Measurements from ENCODE around the gene ANKRD40.

Gene ANKRD40

DNA sequence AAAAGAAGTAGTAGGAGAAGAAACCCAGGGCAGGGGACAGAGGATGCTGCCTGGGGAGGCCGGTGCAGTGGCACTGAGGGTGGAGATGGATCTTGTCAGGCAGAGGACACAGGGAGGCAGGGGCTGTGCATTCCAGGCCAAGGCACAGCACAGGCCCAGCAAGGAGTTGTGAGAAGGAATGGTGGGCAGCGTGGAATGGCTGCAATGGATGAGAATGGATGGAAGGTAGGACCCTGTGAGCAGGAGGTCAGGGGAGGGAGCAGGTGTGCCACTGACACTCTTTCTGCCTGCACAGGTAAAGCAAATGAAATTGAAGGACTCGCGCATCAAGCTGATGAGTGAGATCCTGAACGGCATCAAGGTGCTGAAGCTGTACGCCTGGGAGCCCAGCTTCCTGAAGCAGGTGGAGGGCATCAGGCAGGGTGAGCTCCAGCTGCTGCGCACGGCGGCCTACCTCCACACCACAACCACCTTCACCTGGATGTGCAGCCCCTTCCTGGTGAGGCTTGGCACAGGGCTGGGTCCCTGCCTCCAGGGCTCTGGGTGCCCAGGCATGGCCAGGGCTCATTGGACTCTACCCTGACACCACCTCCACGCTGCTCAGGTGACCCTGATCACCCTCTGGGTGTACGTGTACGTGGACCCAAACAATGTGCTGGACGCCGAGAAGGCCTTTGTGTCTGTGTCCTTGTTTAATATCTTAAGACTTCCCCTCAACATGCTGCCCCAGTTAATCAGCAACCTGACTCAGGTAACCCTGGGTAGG, 40.3 kb downstream of the ANKRD40 start:
- DNase-seq = no peak

GRCh38 chr17:50666316-50666715, 41.4 kb downstream of the ANKRD40 start:
- no peak for DNase-seq

- no peak for DNase-seq
These were observed 41.9 kb downstream of the ANKRD40 start for GRCh38 chr17:50665838-50666237.

DNA sequence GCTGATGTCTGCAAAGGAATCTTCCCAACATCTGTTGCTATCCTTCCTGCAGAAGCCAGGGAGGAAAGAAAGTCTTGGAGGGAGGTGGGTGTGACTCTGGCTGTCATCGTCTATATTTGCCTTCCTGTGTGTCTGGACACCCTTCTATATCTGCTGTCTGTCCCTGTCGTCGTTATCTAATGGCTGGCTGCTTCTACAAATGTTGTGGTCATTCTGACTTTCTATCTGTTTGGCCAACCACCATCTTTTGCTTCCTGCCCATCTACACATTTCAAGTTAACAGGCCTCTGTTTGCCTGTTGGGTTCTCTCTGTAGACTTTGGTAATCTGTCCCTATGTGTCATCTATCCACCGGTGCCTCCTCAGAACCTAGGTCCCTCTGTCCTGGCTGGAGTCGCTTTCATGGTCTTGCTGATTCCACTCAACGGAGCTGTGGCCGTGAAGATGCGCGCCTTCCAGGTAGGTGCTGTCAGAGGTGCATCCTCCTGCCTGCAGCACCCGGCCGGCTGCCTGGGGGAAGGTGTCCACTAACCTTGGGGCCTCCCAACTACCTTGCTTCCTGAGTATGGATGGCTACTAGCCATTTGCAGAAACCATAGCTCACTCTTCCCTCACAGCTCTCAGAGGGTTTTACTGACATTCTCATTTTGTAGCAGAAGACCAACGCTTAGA, 42.8 kb downstream of the ANKRD40 start:
- no peak for DNase-seq

- no peak for DNase-seq
These were observed 43.8 kb downstream of the ANKRD40 start for GRCh38 chr17:50663812-50664374.

GRCh38 chr17:50662632-50663225, 45.0 kb downstream of the ANKRD40 start:
- no peak for DNase-seq

- peak; percentile 91 for DNase-seq
These were observed 45.8 kb downstream of the ANKRD40 start for GRCh38 chr17:50661795-50662391.

- DNase-seq = no peak
These were observed 46.4 kb downstream of the ANKRD40 start for GRCh38 chr17:50661348-50661747.

GRCh38 chr17:50660887-50661345, 46.8 kb downstream of the ANKRD40 start:
- DNase-seq = no peak

DNA sequence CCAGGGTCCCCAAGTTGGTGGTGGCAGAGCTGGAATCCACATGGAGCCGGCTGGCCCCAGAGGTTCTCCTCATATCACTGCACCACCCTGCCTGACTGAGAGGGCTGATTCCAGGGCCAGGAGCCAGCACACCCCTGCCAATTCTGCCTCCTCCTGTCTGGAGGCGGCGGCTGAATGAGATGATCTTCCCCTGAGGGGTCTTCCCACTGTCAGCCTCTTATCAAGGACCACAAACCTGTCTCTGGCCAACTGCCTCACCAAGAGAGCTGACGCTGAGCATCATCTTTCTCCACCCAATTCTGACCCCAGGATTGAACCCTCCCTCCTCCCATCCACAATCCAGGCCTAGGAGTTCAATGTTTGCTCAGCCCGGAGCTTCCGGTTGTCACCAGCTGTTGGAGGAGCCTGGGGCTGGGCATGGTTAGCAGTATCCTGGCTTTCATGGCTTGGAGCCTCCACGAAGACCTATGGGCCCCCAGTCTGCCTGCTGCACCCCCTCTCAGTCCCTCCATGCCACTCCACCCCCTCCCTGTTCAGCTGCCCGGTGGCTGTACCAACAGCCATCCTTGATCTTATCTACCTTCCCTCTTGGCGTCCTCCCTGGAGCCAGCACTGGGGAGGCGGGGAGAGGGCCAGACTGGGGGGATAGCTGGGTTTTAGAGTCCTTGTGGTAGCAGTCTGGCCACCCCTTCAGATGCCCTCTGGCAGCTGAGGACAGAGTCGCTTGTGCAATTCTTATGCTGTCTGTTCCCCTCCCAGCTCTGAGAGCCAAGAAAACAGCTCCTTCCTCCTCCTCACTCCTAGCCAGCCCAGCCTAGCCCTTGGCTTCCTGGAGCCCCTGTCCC, 47.5 kb downstream of the ANKRD40 start:
- DNase-seq = peak; percentile 56

DNA sequence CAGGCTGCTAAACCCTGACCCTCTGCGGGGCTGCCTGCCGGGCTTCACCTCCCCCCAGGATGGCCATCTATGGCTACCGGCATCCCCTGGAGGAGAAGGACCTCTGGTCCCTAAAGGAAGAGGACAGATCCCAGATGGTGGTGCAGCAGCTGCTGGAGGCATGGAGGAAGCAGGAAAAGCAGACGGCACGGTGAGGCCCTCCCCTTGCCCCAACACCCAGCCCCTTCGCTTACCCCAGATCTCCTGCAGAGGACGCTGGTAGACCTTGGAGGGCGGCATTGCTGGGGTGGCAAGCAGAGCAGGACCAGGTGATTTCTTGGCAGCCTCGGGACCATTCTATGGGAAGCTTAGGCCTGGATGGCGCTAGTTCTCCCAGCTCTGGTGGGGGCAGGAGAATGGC, 48.5 kb downstream of the ANKRD40 start:
- DNase-seq = no peak

DNA sequence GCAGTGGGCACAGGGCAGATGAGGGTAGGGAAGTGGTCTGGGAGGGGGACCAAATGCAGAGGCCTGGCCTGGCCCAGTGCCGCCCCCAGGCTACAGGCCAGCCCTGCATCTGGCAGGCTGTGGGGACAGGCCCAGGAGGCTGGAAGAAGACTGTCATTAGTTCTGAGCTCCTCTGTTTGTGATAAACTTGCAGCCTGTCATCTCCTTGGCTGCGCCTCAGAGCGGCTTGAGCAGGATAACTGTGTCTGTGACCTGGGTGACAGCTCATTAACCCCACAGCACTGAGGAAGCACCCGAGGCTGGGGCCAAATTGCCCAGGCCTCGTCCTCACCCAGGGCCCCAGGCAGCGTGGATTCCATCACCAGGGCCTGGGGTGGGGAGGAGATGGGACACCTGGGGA, 49.1 kb downstream of the ANKRD40 start:
- no peak for DNase-seq

- no peak for DNase-seq
These were observed 50.1 kb downstream of the ANKRD40 start for GRCh38 chr17:50657627-50658026.

DNA sequence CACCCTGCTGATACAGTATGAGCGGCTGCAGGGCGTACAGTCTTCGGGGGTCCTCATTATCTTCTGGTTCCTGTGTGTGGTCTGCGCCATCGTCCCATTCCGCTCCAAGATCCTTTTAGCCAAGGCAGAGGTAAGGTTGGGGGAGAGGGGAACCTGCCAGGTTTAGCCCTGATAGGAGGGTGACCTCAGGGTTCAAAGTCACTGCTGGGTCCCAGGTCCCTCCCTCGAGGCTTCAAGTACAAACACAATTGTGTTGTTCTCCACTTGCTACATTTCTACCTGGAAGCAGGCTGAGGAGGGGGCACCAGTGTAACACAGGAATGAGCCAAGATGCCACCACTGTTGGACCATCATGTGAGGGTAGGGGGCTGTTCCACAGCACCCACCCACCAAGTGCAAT, 50.7 kb downstream of the ANKRD40 start:
- DNase-seq = no peak

- DNase-seq = no peak
These were observed 51.2 kb downstream of the ANKRD40 start for GRCh38 chr17:50656509-50656908.

DNA sequence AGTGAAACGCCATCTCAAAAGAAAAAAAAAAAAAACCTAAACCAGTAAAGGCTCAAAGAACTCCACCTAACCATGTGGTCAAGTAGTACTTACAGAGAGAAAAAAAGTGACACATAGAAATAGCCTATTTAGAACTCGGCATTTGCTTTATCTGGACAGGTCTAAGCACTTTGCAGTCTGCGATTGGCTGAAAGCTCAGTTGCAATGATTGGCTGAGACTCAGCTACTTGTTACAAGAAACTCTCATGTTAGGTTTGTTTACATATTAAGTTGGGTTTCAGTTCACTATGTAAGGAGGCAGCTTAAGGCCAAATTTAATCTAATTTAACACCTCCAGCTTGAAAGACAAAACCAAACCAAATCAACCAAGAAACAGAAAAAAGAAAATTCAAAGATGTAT, 54.0 kb downstream of the ANKRD40 start:
- no peak for DNase-seq

DNA sequence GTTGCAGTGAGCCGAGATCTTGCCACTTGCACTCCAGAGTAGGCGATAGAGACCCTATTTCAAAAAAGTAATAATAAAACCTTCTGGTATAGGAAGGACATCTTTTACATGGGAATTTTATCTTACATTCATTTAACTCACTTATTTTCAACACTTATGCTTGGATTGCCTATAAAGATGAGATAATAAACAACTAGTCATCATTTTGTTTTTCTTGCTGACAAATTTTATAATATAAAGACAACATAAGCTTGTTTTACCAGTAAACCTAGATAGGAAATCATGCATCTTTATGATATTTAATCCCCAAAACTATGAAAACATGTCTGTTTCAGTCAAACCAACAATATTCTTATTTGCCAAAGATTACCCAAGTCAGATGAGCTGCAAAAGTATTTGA, 56.1 kb downstream of the ANKRD40 start:
- DNase-seq = no peak

GRCh38 chr17:50649042-50649908, 58.4 kb downstream of the ANKRD40 start:
- DNase-seq = no peak

DNA sequence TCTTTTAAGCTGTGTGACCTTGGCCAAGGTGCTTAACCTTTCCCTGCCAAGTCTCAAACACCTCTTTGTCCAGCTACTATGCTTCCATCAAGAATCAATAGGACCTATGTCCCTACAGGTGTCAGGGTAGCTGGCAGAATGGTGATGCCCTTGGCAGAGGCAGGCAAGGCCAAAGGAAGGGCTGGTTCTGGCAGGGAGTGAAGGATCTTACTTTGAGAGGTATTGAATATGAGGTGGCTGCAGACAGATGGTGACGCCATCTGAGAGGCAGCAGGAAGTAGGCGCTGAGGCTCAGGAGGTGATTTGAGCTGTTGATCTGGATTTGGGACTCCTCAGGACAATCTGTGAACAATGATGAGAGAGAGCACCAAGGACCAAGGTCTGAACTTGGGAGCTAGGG, 60.5 kb downstream of the ANKRD40 start:
- no peak for DNase-seq

- DNase-seq = no peak
These were observed 61.7 kb downstream of the ANKRD40 start for GRCh38 chr17:50645748-50646682.

Measured in EL (cell line).